ENCODE data around the gene STK38. TPM values are rescaled to one million over a fixed set of nuclear protein-coding genes. Genes with fewer than 3 reads are reported as not detected.

The STK38 gene
- total RNA-seq, 2 experiments from 2014 or later = 47.0 to 48.4 TPM

DNA sequence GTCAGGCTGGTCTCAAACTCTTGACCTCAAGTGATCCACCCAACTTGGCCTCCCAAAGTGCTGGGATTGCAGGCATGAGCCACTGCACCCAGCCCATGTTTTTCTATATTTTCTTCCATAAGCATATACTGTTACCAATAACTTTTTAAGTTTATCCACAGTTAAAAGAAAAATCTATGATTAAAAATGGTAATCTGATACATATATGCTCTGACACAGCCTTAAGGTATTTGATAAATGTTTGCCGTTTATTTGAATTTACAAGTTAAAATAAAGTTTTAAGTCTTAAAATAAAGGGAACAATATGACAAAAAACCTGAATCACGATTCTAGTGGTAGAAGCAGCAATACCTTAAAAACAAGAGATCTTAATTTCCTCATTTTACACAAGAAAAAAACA lies 5.2 kb downstream of the STK38 start:
- DNase-seq = no peak
- H3K36me3 ChIP-seq (ENCODE audit: insufficient read depth, low read length) = peaks cover 45% of the 10 kb centered on the region
- peak overlapping the region; percentile 97 for H3K4me3 ChIP-seq (ENCODE audit: low read length)
- Mint-ChIP-seq H3K4me3 (peak overlapping the region; percentile 68), H3K9me3 (no peaks in the 10 kb centered on the region), H3K4me1 (ENCODE audit: low read depth) (peaks cover 69% of the 10 kb centered on the region), H3K27ac (peak overlapping the region; percentile 90), H3K27me3 (no peaks in the 10 kb centered on the region), H3K36me3 (ENCODE audit: low read depth) (peaks cover 89% of the 10 kb centered on the region)
- peaks cover 57% of the 10 kb centered on the region for H3K4me1 ChIP-seq (ENCODE audit: insufficient read depth, low read length)
- H3K27me3 ChIP-seq (ENCODE audit: control insufficient read depth in 1 of 2, insufficient read depth in 2 of 2, low read length in 2 of 2) = no peaks in the 10 kb centered on the region
- POLR2A ChIA-PET = interaction anchor here (2.4 to 5.7 kb wide), 2 partner anchors 9 to 55 kb away, joined by 8 to 161 read pairs; partner anchors contain the start of gene SRSF3
- H3K9me3 ChIP-seq (ENCODE audit: control insufficient read depth in 1 of 2, insufficient read depth in 1 of 2, low read length in 2 of 2) = no peaks in the 10 kb centered on the region
- CTCF ChIA-PET = no interaction called here
- intact Hi-C loops (cut with DNase I, micrococcal nuclease) = loop anchor here in 1 of 2 experiments (5.0 to 10.0 kb wide), 2 partner anchors 100 to 143 kb away; partner anchors contain the start of genes KCTD20 and PXT1
- no peak overlapping the region for H3K27ac ChIP-seq (ENCODE audit: low read depth in 1 of 2, low read length in 2 of 2)
- ATAC-seq (ENCODE audit: poor library complexity) = no peak
- TF ChIP-seq, protein P1, sequence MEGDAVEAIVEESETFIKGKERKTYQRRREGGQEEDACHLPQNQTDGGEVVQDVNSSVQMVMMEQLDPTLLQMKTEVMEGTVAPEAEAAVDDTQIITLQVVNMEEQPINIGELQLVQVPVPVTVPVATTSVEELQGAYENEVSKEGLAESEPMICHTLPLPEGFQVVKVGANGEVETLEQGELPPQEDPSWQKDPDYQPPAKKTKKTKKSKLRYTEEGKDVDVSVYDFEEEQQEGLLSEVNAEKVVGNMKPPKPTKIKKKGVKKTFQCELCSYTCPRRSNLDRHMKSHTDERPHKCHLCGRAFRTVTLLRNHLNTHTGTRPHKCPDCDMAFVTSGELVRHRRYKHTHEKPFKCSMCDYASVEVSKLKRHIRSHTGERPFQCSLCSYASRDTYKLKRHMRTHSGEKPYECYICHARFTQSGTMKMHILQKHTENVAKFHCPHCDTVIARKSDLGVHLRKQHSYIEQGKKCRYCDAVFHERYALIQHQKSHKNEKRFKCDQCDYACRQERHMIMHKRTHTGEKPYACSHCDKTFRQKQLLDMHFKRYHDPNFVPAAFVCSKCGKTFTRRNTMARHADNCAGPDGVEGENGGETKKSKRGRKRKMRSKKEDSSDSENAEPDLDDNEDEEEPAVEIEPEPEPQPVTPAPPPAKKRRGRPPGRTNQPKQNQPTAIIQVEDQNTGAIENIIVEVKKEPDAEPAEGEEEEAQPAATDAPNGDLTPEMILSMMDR (IDR thresholded peaks at IDR 0.05) = no peak

DNA sequence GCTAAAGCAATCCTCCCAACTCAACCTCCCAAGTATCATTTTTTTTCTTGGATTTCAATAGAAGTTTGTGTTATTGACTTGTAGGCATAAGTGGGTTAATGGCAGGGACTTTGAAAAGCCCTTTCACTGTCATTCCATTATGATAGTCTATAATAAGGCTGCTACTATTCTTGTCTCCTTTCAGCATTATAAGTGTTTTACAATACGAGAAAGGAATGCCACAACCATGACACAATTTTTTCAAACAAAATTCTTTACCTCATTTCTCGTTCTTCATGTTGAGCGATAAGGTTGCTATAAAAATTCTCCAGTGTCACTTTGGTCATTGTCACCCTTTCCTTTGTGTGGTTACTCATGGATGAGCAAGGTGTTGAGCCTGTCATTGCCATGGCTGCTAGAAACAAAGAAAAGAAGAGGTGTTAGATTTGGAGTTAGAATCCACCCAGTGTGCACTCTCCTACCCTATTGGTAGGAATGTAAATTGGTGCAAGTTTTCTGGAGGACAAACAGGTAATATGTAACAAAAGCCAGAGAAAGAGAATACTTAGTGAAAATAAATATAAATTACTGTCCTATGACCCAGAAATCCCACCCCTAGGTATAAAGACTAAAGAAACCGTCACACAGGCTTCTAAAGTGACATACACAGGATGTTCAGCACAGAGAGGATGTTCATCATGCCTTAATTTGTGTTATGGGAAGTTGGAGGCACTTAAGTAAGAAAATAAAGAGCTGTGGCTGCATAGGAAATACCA lies 7.3 kb downstream of the STK38 start:
- peaks cover 75% of the 10 kb centered on the region for H3K4me1 Mint-ChIP-seq (ENCODE audit: low read depth)
- peaks cover 71% of the 10 kb centered on the region for H3K4me1 ChIP-seq (ENCODE audit: insufficient read depth, low read length)
- H3K4me3 ChIP-seq (ENCODE audit: low read length) = peak overlapping the region; percentile 13
- no peaks in the 10 kb centered on the region for H3K27me3 Mint-ChIP-seq
- H3K27ac Mint-ChIP-seq = peak overlapping the region; percentile 90
- peaks cover 65% of the 10 kb centered on the region for H3K36me3 ChIP-seq (ENCODE audit: insufficient read depth, low read length)
- H3K27me3 ChIP-seq (ENCODE audit: control insufficient read depth in 1 of 2, insufficient read depth in 2 of 2, low read length in 2 of 2) = no peaks in the 10 kb centered on the region
- H3K4me3 Mint-ChIP-seq = peak overlapping the region; percentile 68
- ChIA-PET POLR2A (interaction anchor here (0.6 to 1.0 kb wide), 5 partner anchors 28 to 313 kb away, joined by 3 to 5 read pairs (median 3); no protein-coding TSS in a partner anchor), CTCF (no interaction called here)
- peaks cover 89% of the 10 kb centered on the region for H3K36me3 Mint-ChIP-seq (ENCODE audit: low read depth)
- no peaks in the 10 kb centered on the region for H3K9me3 ChIP-seq (ENCODE audit: control insufficient read depth in 1 of 2, insufficient read depth in 1 of 2, low read length in 2 of 2)
- intact Hi-C loops (cut with DNase I, micrococcal nuclease) = loop anchor here (2.0 to 10.0 kb wide), 3 partner anchors 15 to 145 kb away; partner anchors contain the start of genes KCTD20 (in 1 of the 2) and PXT1 (in 1 of the 2)
- peak overlapping the region; percentile 54 to 55 for H3K27ac ChIP-seq (ENCODE audit: low read depth in 1 of 2, low read length in 2 of 2)
- H3K9me3 Mint-ChIP-seq = no peaks in the 10 kb centered on the region
- DNase-seq (peak in 3 of 14 experiments; percentile 43 to 72 (median 54)), ATAC-seq (ENCODE audit: poor library complexity) (peak; percentile 77)
- TF ChIP-seq, protein P1 (IDR thresholded peaks at IDR 0.05) = no peak

DNA sequence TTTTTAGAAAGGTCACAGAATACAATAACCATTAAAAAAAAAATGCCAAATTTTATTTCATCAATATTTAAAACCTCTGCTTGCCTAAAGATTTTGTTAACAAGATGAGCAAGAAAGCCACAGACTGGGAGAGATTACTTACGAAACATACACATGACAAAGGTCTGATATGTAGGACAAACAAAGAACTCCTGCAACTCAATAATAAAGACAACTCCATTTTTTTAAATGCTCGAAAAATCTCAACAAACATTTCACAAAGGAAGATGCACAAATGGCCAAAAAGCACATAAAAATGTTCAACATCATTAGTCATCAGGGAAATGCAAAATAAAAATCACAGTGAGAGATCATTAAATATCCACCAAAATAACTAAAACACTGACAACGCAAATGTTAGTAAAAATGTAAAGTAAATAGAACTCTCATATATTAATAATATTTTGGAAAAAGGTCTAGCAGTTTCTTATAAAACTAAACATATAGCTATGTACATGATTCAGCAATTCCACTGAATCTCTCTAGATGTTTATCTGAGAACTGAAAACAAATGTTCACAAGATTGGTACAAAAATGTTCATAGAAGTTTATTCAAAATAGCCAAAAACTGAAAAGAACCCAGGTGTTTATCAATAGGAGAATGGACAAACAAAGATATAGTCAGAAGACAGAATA lies 10.3 kb downstream of the STK38 start:
- CTCF ChIA-PET = interaction anchor here (0.6 to 1.2 kb wide), 2 partner anchors 23 to 55 kb away, joined by 4 read pairs; no protein-coding TSS in a partner anchor
- Histone ChIP-seq H3K4me3 (ENCODE audit: low read length) (no peak overlapping the region), H3K27me3 (ENCODE audit: control insufficient read depth in 1 of 2, insufficient read depth in 2 of 2, low read length in 2 of 2) (no peaks in the 10 kb centered on the region), H3K4me1 (ENCODE audit: insufficient read depth, low read length) (peaks cover 66% of the 10 kb centered on the region), H3K27ac (ENCODE audit: low read depth in 1 of 2, low read length in 2 of 2) (no peak overlapping the region), H3K9me3 (ENCODE audit: control insufficient read depth in 1 of 2, insufficient read depth in 1 of 2, low read length in 2 of 2) (no peaks in the 10 kb centered on the region), H3K36me3 (ENCODE audit: insufficient read depth, low read length) (peaks cover 91% of the 10 kb centered on the region)
- H3K27ac Mint-ChIP-seq = peak overlapping the region; percentile 84
- H3K9me3 Mint-ChIP-seq = no peaks in the 10 kb centered on the region
- POLR2A ChIA-PET = no interaction called here
- DNase-seq (no peak), ATAC-seq (ENCODE audit: poor library complexity) (no peak)
- H3K27me3 Mint-ChIP-seq = no peaks in the 10 kb centered on the region
- intact Hi-C loops (cut with DNase I, micrococcal nuclease) = no loop called here
- H3K4me3 Mint-ChIP-seq = no peak overlapping the region
- TF ChIP-seq, protein P1 (IDR thresholded peaks at IDR 0.05) = no peak
- peaks cover 97% of the 10 kb centered on the region for H3K36me3 Mint-ChIP-seq (ENCODE audit: low read depth)
- peaks cover 83% of the 10 kb centered on the region for H3K4me1 Mint-ChIP-seq (ENCODE audit: low read depth)

Data from CD4-positive, alpha-beta T cell (primary cell).